Gastroesophageal sphincter (tissue), 4 donors: Measurements from ENCODE around the gene RBM42. TPM values are rescaled to one million over a fixed set of nuclear protein-coding genes. Genes with fewer than 3 reads are reported as not detected.

Experiments used
- ATAC-seq: fragments of 150-250 bp; one replicate; pipeline ENCODE4 v1.9.1; 2016; ENCODE audit warnings: mild to moderate bottlenecking, moderate library complexity
- H3K27ac ChIP-seq, 4 donors: fragments of 200-600 bp; sonication (generic) in 3 of 4; 1 replicate in 3 of 4; 2 replicates in 1 of 4; pipeline ENCODE4 v1.5.1; 2016 to 2019
- H3K27me3 ChIP-seq: fragments of 200-600 bp; sonication (generic); one replicate; pipeline ENCODE4 v1.5.1; 2019
- H3K36me3 ChIP-seq, 2 donors: fragments of 200-600 bp; sonication (generic); one replicate each; pipeline ENCODE4 v1.5.1; 2019; ENCODE audit warnings: control low read depth in 1 of 2
- H3K4me1 ChIP-seq, 3 donors: fragments of 200-600 bp; sonication (generic); 1 replicate in 2 of 3; 2 replicates in 1 of 3; pipeline ENCODE4 v1.5.1; 2016 to 2019; ENCODE audit warnings: control low read depth in 2 of 3
- H3K4me3 ChIP-seq, 2 donors: fragments of 200-600 bp; sonication (generic); one replicate each; pipeline ENCODE4 v1.5.1; 2019; ENCODE audit warnings: mild to moderate bottlenecking in 1 of 2, moderate library complexity in 1 of 2
- H3K9me3 ChIP-seq, 3 donors: fragments of 200-600 bp; sonication (generic); one replicate each; pipeline ENCODE4 v1.5.1; 2017 to 2019; ENCODE audit warnings: control low read depth in 2 of 3
- CTCF ChIP-seq, 4 experiments: fragments of 200-600 bp in 2 of 4; fragments of 450-650 bp in 2 of 4; sonication (generic) in 1 of 4; IDR thresholded peaks; one replicate each; pipeline ENCODE4 v1.5.1; 2017 to 2019; ENCODE audit warnings: antibody characterized with exemption in 4 of 4, mild to moderate bottlenecking in 2 of 4, moderate library complexity in 2 of 4
- EP300 ChIP-seq: sonication (generic); formaldehyde crosslinking; IDR thresholded peaks from one replicate; pipeline ENCODE4 v1.6.1; 2017; ENCODE audit warnings: antibody characterized with exemption, mild to moderate bottlenecking
- POLR2A ChIP-seq, 2 donors: fragments of 450-650 bp; IDR thresholded peaks; one replicate each; pipeline ENCODE4 v1.6.1; 2017; ENCODE audit warnings: antibody characterized with exemption in 2 of 2, mild to moderate bottlenecking in 2 of 2, moderate library complexity in 1 of 2
- POLR2AphosphoS5 ChIP-seq: sonication (generic); formaldehyde crosslinking; IDR thresholded peaks from one replicate; pipeline ENCODE4 v1.6.1; 2017; ENCODE audit warnings: antibody characterized with exemption
- WGBS, 2 donors: methylation state at CpG; one replicate each; pipeline ENCODE4 v1.1.5; 2018; ENCODE audit warnings: low coverage in 1 of 2; 5-methylcytosine and 5-hydroxymethylcytosine counted together
- total RNA-seq, 4 donors: library from RNA; depleted of rRNA; stranded (reverse); fragments of >200 nt; gene quantifications; one replicate each; pipeline ENCODE4 v1.1.0, GENCODE V29; 2016

Gene RBM42
- total RNA-seq, 4 donors from 2014 or later = 66.1 to 98.0 (median 72.8) TPM

GRCh38 chr19:35656700-35657099 lies 27.9 kb downstream of the RBM42 start:
- 83 to 95% methylated on average over 1 to 5 of the region's 6 CpGs for WGBS, 2 donors
- Histone ChIP-seq H3K36me3 (peaks cover 0 to 100% of the 10 kb centered on the region in 2 donors), H3K27ac (no peak overlapping the region), H3K4me1 (no peaks in the 10 kb centered on the region), H3K4me3 (no peak overlapping the region), H3K9me3 (no peaks in the 10 kb centered on the region), H3K27me3 (no peaks in the 10 kb centered on the region)
- ATAC-seq = no peak
- TF ChIP-seq EP300 = no peak
- TF ChIP-seq POLR2AphosphoS5 = no peak
- no peak for TF ChIP-seq POLR2A (IDR thresholded peaks at IDR 0.05)
- TF ChIP-seq CTCF (IDR thresholded peaks at IDR 0.05) = no peak

- ATAC-seq = no peak
- H3K4me1 ChIP-seq = no peaks in the 10 kb centered on the region
- no peaks in the 10 kb centered on the region for H3K27me3 ChIP-seq
- H3K9me3 ChIP-seq = no peaks in the 10 kb centered on the region
- TF ChIP-seq POLR2AphosphoS5 (no peak), POLR2A (IDR thresholded peaks at IDR 0.05) (no peak), CTCF (IDR thresholded peaks at IDR 0.05) (no peak), EP300 (no peak)
- H3K27ac ChIP-seq = no peak overlapping the region
- H3K4me3 ChIP-seq = no peak overlapping the region
- WGBS, 2 donors = 80 to 86% methylated on average over 4 to 8 of the region's 15 CpGs
- peaks cover 0 to 100% of the 10 kb centered on the region in 2 donors for H3K36me3 ChIP-seq
These were observed 29.3 kb downstream of the RBM42 start for GRCh38 chr19:35657904-35658700.

- no peaks in the 10 kb centered on the region for H3K27me3 ChIP-seq
- H3K9me3 ChIP-seq = no peaks in the 10 kb centered on the region
- no peak for ATAC-seq
- H3K4me1 ChIP-seq = no peaks in the 10 kb centered on the region
- WGBS, 2 donors = 95 to 96% methylated on average over 4 of the region's 6 CpGs
- H3K27ac ChIP-seq = no peak overlapping the region
- TF ChIP-seq POLR2AphosphoS5 (no peak), CTCF (IDR thresholded peaks at IDR 0.05) (no peak), EP300 (no peak), POLR2A (IDR thresholded peaks at IDR 0.05) (no peak)
- no peak overlapping the region for H3K4me3 ChIP-seq
- peaks cover 0 to 90% of the 10 kb centered on the region in 2 donors for H3K36me3 ChIP-seq
These were observed 33.1 kb downstream of the RBM42 start for GRCh38 chr19:35661995-35662340.

GRCh38 chr19:35663981-35664380 lies 35.1 kb downstream of the RBM42 start:
- H3K4me3 ChIP-seq = no peak overlapping the region
- no peak for TF ChIP-seq POLR2A (IDR thresholded peaks at IDR 0.05)
- TF ChIP-seq CTCF (IDR thresholded peaks at IDR 0.05) = no peak
- no peak for TF ChIP-seq POLR2AphosphoS5
- H3K4me1 ChIP-seq = no peaks in the 10 kb centered on the region
- H3K9me3 ChIP-seq = no peaks in the 10 kb centered on the region
- H3K36me3 ChIP-seq = peaks cover 0 to 69% of the 10 kb centered on the region in 2 donors
- no peak for ATAC-seq
- H3K27ac ChIP-seq = no peak overlapping the region
- 70 to 83% methylated on average over 3 of the region's 3 CpGs for WGBS, 2 donors
- no peaks in the 10 kb centered on the region for H3K27me3 ChIP-seq

GRCh38 chr19:35665157-35665556 lies 36.3 kb downstream of the RBM42 start:
- Histone ChIP-seq H3K9me3 (no peaks in the 10 kb centered on the region), H3K36me3 (peaks cover 0 to 58% of the 10 kb centered on the region in 2 donors), H3K4me1 (no peaks in the 10 kb centered on the region), H3K27me3 (no peaks in the 10 kb centered on the region), H3K4me3 (no peak overlapping the region), H3K27ac (no peak overlapping the region)
- WGBS, 2 donors = 90 to 95% methylated on average over 7 to 10 of the region's 24 CpGs
- TF ChIP-seq EP300 (no peak), POLR2AphosphoS5 (no peak), POLR2A (IDR thresholded peaks at IDR 0.05) (no peak), CTCF (IDR thresholded peaks at IDR 0.05) (no peak)
- no peak for ATAC-seq
